MCF 10A (cell line): Measurements from ENCODE around the gene RPS6KA1. TPM values are rescaled to one million over a fixed set of nuclear protein-coding genes. Genes with fewer than 3 reads are reported as not detected.

ENCODE experiments used
- BruUV-seq: library from RNA; stranded (reverse); fragments of 400-500 nt; replicated peaks from 2 replicates; lab custom pipeline; 2021; lab: Mats Ljungman, UMichigan
- CTCF ChIA-PET: fragments of 300-600 bp; sonication (Branson Sonifier 250); formaldehyde crosslinking; extraction: SDS; loops from one replicate; lab custom pipeline; 2021; ENCODE audit warnings: antibody characterized with exemption, inconsistent platforms; lab: Yijun Ruan, JAX
- POLR2A ChIA-PET: fragments of 300-600, 350-650 bp; sonication (Branson Sonifier 250); formaldehyde crosslinking; extraction: SDS; loops from one replicate; lab custom pipeline; 2020; ENCODE audit warnings: antibody characterized with exemption, inconsistent platforms; lab: Yijun Ruan, JAX
- DNase-seq: peaks from one replicate; pipeline ENCODE4 v3.0.0-alpha.2; 2018; ENCODE audit not compliant: unreplicated experiment
- H3K27ac Mint-ChIP-seq: one replicate; pipeline ENCODE4 v1.8.0; 2022; ENCODE audit warnings: mild to moderate bottlenecking, low read depth, mixed read lengths; ENCODE audit not compliant: unreplicated experiment
- H3K27me3 Mint-ChIP-seq: one replicate; pipeline ENCODE4 v1.8.0; 2022; ENCODE audit warnings: mixed read lengths; ENCODE audit not compliant: insufficient read depth, unreplicated experiment
- H3K36me3 Mint-ChIP-seq: one replicate; pipeline ENCODE4 v1.8.0; 2022; ENCODE audit warnings: mild to moderate bottlenecking, moderate library complexity, mixed read lengths; ENCODE audit not compliant: insufficient read depth, unreplicated experiment
- H3K4me1 Mint-ChIP-seq: one replicate; pipeline ENCODE4 v1.8.0; 2022; ENCODE audit warnings: mixed read lengths; ENCODE audit not compliant: insufficient read depth, unreplicated experiment
- H3K4me3 Mint-ChIP-seq: one replicate; pipeline ENCODE4 v1.8.0; 2022; ENCODE audit warnings: mild to moderate bottlenecking, moderate library complexity, mixed read lengths; ENCODE audit not compliant: unreplicated experiment
- H3K9me3 Mint-ChIP-seq: one replicate; pipeline ENCODE4 v1.8.0; 2022; ENCODE audit warnings: mixed read lengths; ENCODE audit not compliant: unreplicated experiment
- CTCF ChIP-seq: fragments of 200-600 bp; IDR thresholded peaks from one replicate; pipeline ENCODE4 v1.8.0; 2022; ENCODE audit warnings: antibody characterized with exemption, mild to moderate bottlenecking; ENCODE audit not compliant: unreplicated experiment
- intact Hi-C: fragments of 100-400 bp; cut with micrococcal nuclease; formaldehyde crosslinking; loops from 2 replicates; pipeline ENCODE4 v1.14.1; 2022
- total RNA-seq: library from RNA; stranded (reverse); gene quantifications from 2 replicates; pipeline ENCODE4 v1.2.3, GENCODE V29; 2022

RPS6KA1 gene
- total RNA-seq, 1 experiment from 2014 or later: 43.9 TPM

DNA sequence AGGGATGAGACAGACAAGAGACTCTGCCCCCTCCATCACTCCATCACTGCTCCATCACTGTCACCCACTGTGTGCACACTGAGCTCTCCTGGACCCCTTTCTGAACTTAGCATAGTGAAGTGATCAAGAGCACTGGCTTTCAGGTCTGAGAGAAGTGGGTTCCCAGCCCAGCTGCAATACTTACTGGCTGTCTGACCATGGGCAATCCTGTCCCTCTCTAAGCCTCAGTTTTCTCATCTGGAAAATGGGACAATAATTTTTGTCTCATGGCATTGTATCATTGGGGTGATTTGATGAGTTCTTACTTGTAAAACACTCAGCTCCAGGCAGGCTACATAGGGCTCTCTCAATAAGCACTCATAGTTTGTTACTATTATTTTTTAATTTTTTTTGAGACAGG lies 7.5 kb upstream of the RPS6KA1 start:
- no peak overlapping the region for H3K27ac Mint-ChIP-seq

GRCh38 chr1:26524181-26524580 lies 5.4 kb upstream of the RPS6KA1 start:
- Mint-ChIP-seq H3K4me1 (peaks cover 22% of the 10 kb centered on the region), H3K36me3 (no peaks in the 10 kb centered on the region), H3K27me3 (no peaks in the 10 kb centered on the region), H3K27ac (no peak overlapping the region), H3K9me3 (no peaks in the 10 kb centered on the region), H3K4me3 (no peak overlapping the region)
- CTCF ChIA-PET: interaction anchor here (0.6 to 1.8 kb wide), 5 partner anchors 9 to 264 kb away, joined by 3 to 9 read pairs (median 5); partner anchors contain the start of gene PIGV
- TF ChIP-seq CTCF: no peak
- intact Hi-C loops: no loop called here
- BruUV-seq: no TSS peak
- peak; percentile 72 for DNase-seq
- POLR2A ChIA-PET: interaction anchor here (0.8 to 4.5 kb wide), 3 partner anchors 21 to 31 kb away, joined by 3 to 56 read pairs (median 4); no protein-coding TSS in a partner anchor

More for the DNA sequence above, 7.5 kb upstream of the RPS6KA1 start:
- no peaks in the 10 kb centered on the region for H3K36me3 Mint-ChIP-seq
- H3K4me1 Mint-ChIP-seq: peaks cover 20% of the 10 kb centered on the region
- no peaks in the 10 kb centered on the region for H3K9me3 Mint-ChIP-seq
- ChIA-PET CTCF (interaction anchor here (0.6 to 1.3 kb wide), 2 partner anchors 16 to 1035 kb away, joined by 3 read pairs; no protein-coding TSS in a partner anchor), POLR2A (interaction anchor here (1.4 to 4.5 kb wide), 2 partner anchors 10 to 21 kb away, joined by 4 to 56 read pairs; no protein-coding TSS in a partner anchor)
- H3K27me3 Mint-ChIP-seq: no peaks in the 10 kb centered on the region
- no peak for TF ChIP-seq CTCF
- no peak overlapping the region for H3K4me3 Mint-ChIP-seq
- no TSS peak for BruUV-seq
- no peak for DNase-seq
- intact Hi-C loops: no loop called here

- no peaks in the 10 kb centered on the region for H3K27me3 Mint-ChIP-seq
- ChIA-PET POLR2A (interaction anchor here (4.5 kb wide), 1 partner anchor 26 kb away, joined by 56 read pairs; no protein-coding TSS in a partner anchor), CTCF (interaction anchor here (0.6 to 1.5 kb wide), 3 partner anchors 21 to 26 kb away, joined by 3 to 7 read pairs (median 3); no protein-coding TSS in a partner anchor)
- H3K4me1 Mint-ChIP-seq: peaks cover 21% of the 10 kb centered on the region
- no TSS peak for BruUV-seq
- intact Hi-C loops: no loop called here
- TF ChIP-seq CTCF: no peak
- no peak overlapping the region for H3K27ac Mint-ChIP-seq
- no peak for DNase-seq
- no peak overlapping the region for H3K4me3 Mint-ChIP-seq
- no peaks in the 10 kb centered on the region for H3K36me3 Mint-ChIP-seq
- no peaks in the 10 kb centered on the region for H3K9me3 Mint-ChIP-seq
Observed at GRCh38 chr1:26526287-26526686, 3.3 kb upstream of the RPS6KA1 start.

GRCh38 chr1:26529405-26529654 lies 231 bp upstream of the RPS6KA1 start:
- Mint-ChIP-seq H3K36me3 (peaks cover 5% of the 10 kb centered on the region), H3K9me3 (no peaks in the 10 kb centered on the region), H3K4me3 (peak overlapping the region; percentile 89), H3K4me1 (peaks cover 16% of the 10 kb centered on the region), H3K27me3 (no peaks in the 10 kb centered on the region), H3K27ac (peak overlapping the region; percentile 81)
- intact Hi-C loops: no loop called here
- ChIA-PET CTCF (interaction anchor here (1.6 to 3.8 kb wide), 2 partner anchors 14 to 29 kb away, joined by 10 to 75 read pairs; no protein-coding TSS in a partner anchor), POLR2A (interaction anchor here (0.8 to 6.1 kb wide), 11 partner anchors 9 to 371 kb away, joined by 3 to 282 read pairs (median 7); partner anchors contain the start of genes DHDDS, GPATCH3 and HMGN2)
- BruUV-seq: no TSS peak
- DNase-seq: peak; percentile 24
- TF ChIP-seq CTCF: no peak
